GM18507 (cell line): Measurements from ENCODE around the gene TRAF3IP1.
"Not testable (repeated sequence)": the region's sequence is repeated elsewhere in the genome, so short reads cannot be mapped to it uniquely, and the experiment has no call there.

Source experiments
- DNase-seq: peaks from one replicate; pipeline ENCODE4 v3.0.0; 2011; ENCODE audit warnings: low read depth; ENCODE audit not compliant: insufficient read length; ENCODE audit errors: extremely low spot score
- FAIRE-seq: peaks from 2 replicates; lab custom pipeline; 2011; peaks lifted over from hg19 to GRCh38; lab: Jason Lieb, UNC

TRAF3IP1 gene

GRCh38 chr2:238305092-238305862 lies 15.0 kb upstream of the TRAF3IP1 start:
- no peak for DNase-seq
- FAIRE-seq: no peak

- FAIRE-seq: no peak
- DNase-seq: no peak
Observed at GRCh38 chr2:238305965-238306671, 14.2 kb upstream of the TRAF3IP1 start.

- FAIRE-seq (no peak), DNase-seq (no peak)
Observed at GRCh38 chr2:238306672-238306998, 13.7 kb upstream of the TRAF3IP1 start.

GRCh38 chr2:238308177-238308576 lies 12.1 kb upstream of the TRAF3IP1 start:
- no peak for FAIRE-seq
- DNase-seq: no peak

GRCh38 chr2:238310721-238311120 lies 9.6 kb upstream of the TRAF3IP1 start:
- not testable (repeated sequence) for FAIRE-seq, DNase-seq

- DNase-seq: no peak
- FAIRE-seq: no peak
Observed at GRCh38 chr2:238313289-238313990, 6.9 kb upstream of the TRAF3IP1 start.

GRCh38 chr2:238313991-238314350 lies 6.3 kb upstream of the TRAF3IP1 start:
- DNase-seq: no peak

GRCh38 chr2:238314576-238314975 lies 5.7 kb upstream of the TRAF3IP1 start:
- DNase-seq: no peak
- no peak for FAIRE-seq

More at GRCh38 chr2:238313991-238314350, 6.3 kb upstream of the TRAF3IP1 start:
- no peak for FAIRE-seq

- FAIRE-seq (no peak), DNase-seq (no peak)
Observed at GRCh38 chr2:238315031-238315595, 5.2 kb upstream of the TRAF3IP1 start.

- DNase-seq: no peak
Observed at GRCh38 chr2:238320648-238321281, 447 bp downstream of the TRAF3IP1 start.

GRCh38 chr2:238321467-238321866 lies 1.1 kb downstream of the TRAF3IP1 start:
- DNase-seq (no peak), FAIRE-seq (no peak)

More at GRCh38 chr2:238320648-238321281, 447 bp downstream of the TRAF3IP1 start:
- no peak for FAIRE-seq

GRCh38 chr2:238322001-238322411 lies 1.7 kb downstream of the TRAF3IP1 start:
- no peak for FAIRE-seq
- no peak for DNase-seq

- not testable (repeated sequence) for FAIRE-seq
Observed at GRCh38 chr2:238324248-238324647, 3.9 kb downstream of the TRAF3IP1 start.

GRCh38 chr2:238325694-238326093 lies 5.4 kb downstream of the TRAF3IP1 start:
- FAIRE-seq: no peak
- no peak for DNase-seq

More at GRCh38 chr2:238324248-238324647, 3.9 kb downstream of the TRAF3IP1 start:
- not testable (repeated sequence) for DNase-seq

- FAIRE-seq (no peak), DNase-seq (no peak)
Observed at GRCh38 chr2:238326801-238327365, 6.6 kb downstream of the TRAF3IP1 start.

GRCh38 chr2:238327751-238328150 lies 7.4 kb downstream of the TRAF3IP1 start:
- FAIRE-seq (no peak), DNase-seq (no peak)

GRCh38 chr2:238330391-238330790 lies 10.1 kb downstream of the TRAF3IP1 start:
- FAIRE-seq (no peak), DNase-seq (no peak)

- DNase-seq (no peak), FAIRE-seq (no peak)
Observed at GRCh38 chr2:238331916-238332315, 11.6 kb downstream of the TRAF3IP1 start.

- DNase-seq (no peak), FAIRE-seq (no peak)
Observed at GRCh38 chr2:238334885-238335284, 14.6 kb downstream of the TRAF3IP1 start.
